Gastrocnemius medialis (tissue), 4 donors: Measurements from ENCODE around the gene SPON1. TPM values are rescaled to one million over a fixed set of nuclear protein-coding genes. Genes with fewer than 3 reads are reported as not detected.
"Not testable (repeated sequence)": the region's sequence is repeated elsewhere in the genome, so short reads cannot be mapped to it uniquely, and the experiment has no call there.

Experiments used
- ATAC-seq, 2 donors: fragments of 150-250 bp; one replicate each; pipeline ENCODE4 v1.9.1; 2016
- DNase-seq, 2 donors: peaks; one replicate each; pipeline ENCODE4 v3.0.0-alpha.2; 2019
- H3K27ac ChIP-seq, 4 donors: fragments of 200-600 bp; sonication (generic); 1 replicate in 1 of 4; 2 replicates in 3 of 4; pipeline ENCODE4 v1.5.1; 2016 to 2018; ENCODE audit warnings: mild to moderate bottlenecking in 2 of 4, moderate library complexity in 1 of 4
- H3K27me3 ChIP-seq, 3 donors: fragments of 200-600 bp; sonication (generic) in 2 of 3; 1 replicate in 1 of 3; 2 replicates in 2 of 3; pipeline versions ENCODE4 v1.5.1 to v1.6.0; 2016 to 2019; ENCODE audit warnings: mild to moderate bottlenecking in 1 of 3, moderate library complexity in 1 of 3
- H3K36me3 ChIP-seq, 2 donors: fragments of 200-600 bp; sonication (generic) in 1 of 2; one replicate each; pipeline ENCODE4 v1.5.1; 2017 to 2018
- H3K4me1 ChIP-seq, 2 donors: fragments of 200-600 bp; sonication (generic) in 1 of 2; one replicate each; pipeline ENCODE4 v1.5.1; 2016 to 2017; ENCODE audit warnings: mild to moderate bottlenecking in 2 of 2
- H3K4me3 ChIP-seq, 4 donors: fragments of 200-600 bp; sonication (generic) in 3 of 4; 1 replicate in 1 of 4; 2 replicates in 3 of 4; pipeline ENCODE4 v1.5.1; 2016 to 2019; ENCODE audit warnings: mild to moderate bottlenecking in 2 of 4
- H3K9me3 ChIP-seq, 3 donors: fragments of 200-600 bp; sonication (generic) in 2 of 3; 1 replicate in 1 of 3; 2 replicates in 2 of 3; pipeline ENCODE4 v1.5.1; 2016 to 2019
- CTCF ChIP-seq, 5 experiments: fragments of 450-650 bp in 3 of 5; fragments of 200-600 bp in 2 of 5; sonication (generic) in 2 of 5; IDR thresholded peaks in 4 of 5; conservative IDR thresholded peaks in 1 of 5; 1 replicate in 4 of 5; 2 replicates in 1 of 5; pipeline ENCODE4 v1.5.1; 2016 to 2019; ENCODE audit warnings: antibody characterized with exemption in 5 of 5, mild to moderate bottlenecking in 3 of 5, moderate library complexity in 3 of 5
- POLR2A ChIP-seq, 2 donors: fragments of 450-650 bp; IDR thresholded peaks; one replicate each; pipeline ENCODE4 v1.6.1; 2017; ENCODE audit warnings: antibody characterized with exemption in 2 of 2, mild to moderate bottlenecking in 2 of 2, moderate library complexity in 2 of 2
- in situ Hi-C, 4 donors: fragments of 200-750 bp; cut with MboI; loops; one replicate each; pipeline versions ENCODE4 v1.15.0 to v1.8.0; 2017; ENCODE audit warnings: low sequenced_read_pairs in 4 of 4
- intact Hi-C: fragments of 100-400 bp; cut with DNase I; formaldehyde crosslinking; loops from one replicate; pipeline ENCODE4 v1.15.1; 2023; ENCODE audit warnings: low total_unique reads
- total RNA-seq, 4 donors: library from RNA; depleted of rRNA; stranded (reverse); fragments of >200 nt; gene quantifications; one replicate each; pipeline versions ENCODE4 v1.1.0 to v1.2.3, GENCODE V29; 2016

The SPON1 gene
- total RNA-seq, 4 donors from 2014 or later: 0.10 to 1.6 (median 0.36) TPM

GRCh38 chr11:14029971-14030920 is 67.7 kb downstream of the SPON1 start:
- ATAC-seq: no peak
- in situ Hi-C loops (no loop called here), intact Hi-C loops (no loop called here)
- Histone ChIP-seq H3K9me3 (no peaks in the 10 kb centered on the region), H3K27me3 (no peaks in the 10 kb centered on the region), H3K4me3 (no peak overlapping the region), H3K4me1 (no peaks in the 10 kb centered on the region), H3K36me3 (no peaks in the 10 kb centered on the region), H3K27ac (no peak overlapping the region)
- DNase-seq: peak in 1 of 2 donors; percentile 15
- no peak for TF ChIP-seq POLR2A (IDR thresholded peaks at IDR 0.05)
- TF ChIP-seq CTCF (IDR thresholded peaks at IDR 0.05 in 4 of 5, conservative IDR thresholded peaks at IDR 0.05 in 1 of 5): no peak

- DNase-seq, H3K4me1 ChIP-seq, ATAC-seq, H3K9me3 ChIP-seq, in situ Hi-C loops, H3K4me3 ChIP-seq, H3K36me3 ChIP-seq, intact Hi-C loops, H3K27me3 ChIP-seq, H3K27ac ChIP-seq: not testable (repeated sequence)
Observed at GRCh38 chr11:14035526-14035925, 73.0 kb downstream of the SPON1 start.

DNA sequence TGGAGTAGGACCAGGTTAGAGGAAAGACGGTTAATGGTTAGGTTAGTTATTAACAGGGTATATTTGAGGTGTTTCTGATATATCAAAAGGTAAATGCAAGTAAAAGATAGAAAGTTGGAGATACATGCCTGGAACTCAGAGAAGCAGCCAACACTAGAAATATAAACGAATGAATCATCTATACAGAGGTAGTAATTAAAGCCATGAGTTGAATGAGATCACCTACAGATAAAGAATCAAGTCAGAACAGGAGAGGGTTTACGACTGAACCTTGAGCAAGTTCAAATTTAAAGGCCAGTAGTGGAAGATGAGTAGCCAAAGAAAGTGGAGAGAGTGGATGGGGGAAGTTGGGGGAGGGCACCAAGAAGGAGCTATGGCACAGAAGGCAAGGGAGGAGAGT is 73.9 kb downstream of the SPON1 start:
- Histone ChIP-seq H3K27me3 (no peaks in the 10 kb centered on the region), H3K27ac (no peak overlapping the region), H3K4me3 (no peak overlapping the region), H3K9me3 (no peaks in the 10 kb centered on the region), H3K36me3 (no peaks in the 10 kb centered on the region), H3K4me1 (no peaks in the 10 kb centered on the region)
- intact Hi-C loops: no loop called here
- ATAC-seq (no peak), DNase-seq (no peak)
- in situ Hi-C loops: no loop called here
- TF ChIP-seq POLR2A (IDR thresholded peaks at IDR 0.05) (no peak), CTCF (IDR thresholded peaks at IDR 0.05 in 4 of 5, conservative IDR thresholded peaks at IDR 0.05 in 1 of 5) (no peak)

DNA sequence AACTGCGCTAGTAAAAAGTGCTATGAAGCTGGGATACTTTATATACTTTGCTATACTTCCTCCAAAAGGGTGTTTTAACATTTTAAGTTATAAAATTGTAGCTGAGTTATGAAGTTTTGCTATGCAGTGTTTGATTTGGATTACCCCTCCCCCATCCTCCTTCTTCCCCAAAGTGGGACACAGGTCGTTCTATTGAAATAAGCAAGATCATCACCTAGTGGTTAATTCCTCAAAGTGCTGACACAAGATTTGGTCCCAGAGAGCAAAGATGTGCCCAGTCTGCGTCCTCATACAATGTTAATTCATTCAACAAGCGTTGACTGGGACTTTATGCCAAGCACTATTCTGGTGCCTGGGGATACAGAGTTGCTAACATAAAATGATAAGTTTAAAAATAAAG is 78.5 kb downstream of the SPON1 start:
- Histone ChIP-seq H3K4me1 (no peaks in the 10 kb centered on the region), H3K27ac (no peak overlapping the region), H3K4me3 (no peak overlapping the region), H3K36me3 (no peaks in the 10 kb centered on the region), H3K9me3 (no peaks in the 10 kb centered on the region), H3K27me3 (no peaks in the 10 kb centered on the region)
- no peak for ATAC-seq
- TF ChIP-seq POLR2A (IDR thresholded peaks at IDR 0.05): no peak
- TF ChIP-seq CTCF (IDR thresholded peaks at IDR 0.05 in 4 of 5, conservative IDR thresholded peaks at IDR 0.05 in 1 of 5): no peak
- no peak for DNase-seq
- in situ Hi-C loops: no loop called here
- intact Hi-C loops: no loop called here

DNA sequence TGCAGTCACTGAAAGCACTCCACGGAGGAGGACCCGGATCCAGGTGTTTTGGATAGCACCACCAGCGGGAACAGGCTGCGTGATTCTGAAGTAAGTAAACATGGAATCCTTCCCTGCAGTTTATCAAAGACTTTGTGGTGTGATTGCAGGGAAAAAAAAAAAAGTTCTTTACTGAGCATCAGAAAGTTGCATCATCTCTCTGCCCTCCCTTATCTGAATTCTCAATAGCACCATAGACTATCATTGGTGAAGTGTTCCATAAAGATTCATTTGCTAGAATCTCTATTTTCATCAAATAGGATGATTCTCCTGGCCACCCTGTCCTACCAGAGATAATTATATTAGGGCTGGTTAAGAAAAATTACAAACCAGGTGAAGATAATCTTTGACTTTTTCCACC is 79.0 kb downstream of the SPON1 start:
- Histone ChIP-seq H3K4me3 (no peak overlapping the region), H3K27me3 (no peaks in the 10 kb centered on the region), H3K4me1 (no peaks in the 10 kb centered on the region), H3K27ac (no peak overlapping the region), H3K36me3 (no peaks in the 10 kb centered on the region), H3K9me3 (no peaks in the 10 kb centered on the region)
- in situ Hi-C loops: no loop called here
- DNase-seq: no peak
- intact Hi-C loops: no loop called here
- ATAC-seq: no peak
- no peak for TF ChIP-seq CTCF (IDR thresholded peaks at IDR 0.05 in 4 of 5, conservative IDR thresholded peaks at IDR 0.05 in 1 of 5)
- TF ChIP-seq POLR2A (IDR thresholded peaks at IDR 0.05): no peak
